Measurements from ENCODE around the gene KRTAP4-12.
"Not testable (repeated sequence)": the region's sequence is repeated elsewhere in the genome, so short reads cannot be mapped to it uniquely, and the experiment has no call there.

Gene KRTAP4-12

GRCh38 chr17:41123991-41124371 is at the start of gene KRTAP4-12:
KRTAP4-12 (minus strand) TSS chr17:41124182; CDS start chr17:41124122, 60 bp downstream.
- DNase-seq (ENCODE audit: low read depth) = not testable (repeated sequence)

DNA sequence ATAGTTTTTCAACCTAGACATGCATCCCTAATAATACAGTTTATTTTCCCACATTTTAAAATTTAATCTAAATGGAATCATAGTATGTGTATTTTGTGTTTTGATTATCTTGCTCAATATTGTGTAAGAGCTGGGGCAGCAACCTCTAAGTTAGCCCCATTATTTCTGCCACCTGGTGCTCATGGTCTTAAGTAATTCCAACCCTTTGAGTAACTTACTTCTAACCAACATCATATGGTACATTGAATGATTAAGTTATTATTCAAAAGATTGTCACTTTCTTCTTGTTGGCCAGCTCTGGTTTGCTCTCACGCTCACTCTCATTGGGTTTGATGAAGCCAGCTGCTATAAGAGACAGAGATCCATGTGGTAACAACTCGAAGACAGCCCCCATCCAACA is 47.9 kb upstream of the KRTAP4-12 start:
- no peak for DNase-seq (ENCODE audit: low read depth)

DNA sequence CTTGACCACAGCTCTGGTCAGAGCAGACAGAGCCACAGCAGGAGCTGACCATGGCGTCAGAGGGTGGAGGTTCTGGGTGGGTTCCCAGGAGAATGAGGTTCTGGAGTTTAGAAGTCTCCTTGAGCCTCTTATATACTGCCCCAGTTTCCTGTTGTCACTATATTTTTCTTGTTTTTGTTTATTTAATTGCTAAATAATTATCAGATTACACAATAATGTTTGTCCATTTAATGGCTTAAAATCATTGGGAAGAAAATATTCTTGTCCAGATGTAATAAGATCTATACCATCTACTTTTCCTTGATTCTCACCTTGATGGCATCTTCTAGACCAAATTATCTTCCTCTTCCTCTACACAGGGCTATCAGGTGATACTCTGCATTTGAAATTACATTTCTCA is 44.1 kb upstream of the KRTAP4-12 start, which contains the start of gene KRTAP4-3:
KRTAP4-3 (minus strand) TSS at position 101 of the 400 bp plus-strand sequence; CDS start at position 52, 49 bp downstream.
- DNase-seq (ENCODE audit: low read depth) = no peak

- no peak for DNase-seq (ENCODE audit: low read depth)
These were observed 43.6 kb upstream of the KRTAP4-12 start for GRCh38 chr17:41167561-41167960.

DNA sequence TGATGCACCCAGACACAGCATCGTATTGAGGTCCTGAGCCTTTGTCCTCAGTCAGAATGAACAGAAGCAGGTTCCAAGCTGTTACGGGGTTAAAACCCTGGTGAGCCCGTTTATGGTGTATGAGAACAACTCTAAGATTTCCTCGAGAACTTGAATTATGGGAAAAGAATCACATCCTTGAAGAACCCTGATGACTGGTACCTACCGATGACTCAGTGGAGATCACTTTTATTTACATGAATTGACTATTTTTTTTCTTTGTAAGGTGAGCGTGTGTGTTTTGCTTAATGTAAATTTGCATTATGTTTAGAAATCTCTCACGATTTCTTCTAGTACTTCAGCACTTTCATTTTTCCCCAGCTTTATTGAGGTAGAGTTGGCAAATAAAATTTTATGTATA is 39.8 kb upstream of the KRTAP4-12 start:
- DNase-seq (ENCODE audit: low read depth) = no peak

DNA sequence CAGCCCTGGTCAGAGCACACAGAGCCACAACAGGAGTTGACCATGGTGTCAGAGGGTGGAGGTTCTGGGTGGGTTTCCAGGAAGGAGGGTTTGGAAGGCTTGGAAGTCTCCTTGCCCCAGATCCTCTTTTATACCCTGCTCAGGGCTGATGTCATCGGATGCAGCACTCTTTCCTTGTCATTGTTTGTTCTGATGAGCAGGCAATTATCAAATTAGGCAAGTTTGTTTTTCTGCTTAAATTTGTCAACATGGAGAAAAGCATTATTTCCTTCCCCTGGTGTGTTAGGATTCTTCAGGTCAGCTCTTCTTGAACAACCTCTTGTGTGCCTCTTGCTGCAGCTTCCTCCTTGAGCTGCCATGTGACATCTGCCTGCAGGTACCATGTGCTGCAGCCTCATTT is 36.7 kb upstream of the KRTAP4-12 start, which contains the start of gene KRTAP4-4:
KRTAP4-4 (minus strand) TSS at position 101 of the 400 bp plus-strand sequence; CDS start at position 44, 57 bp downstream.
- no peak for DNase-seq (ENCODE audit: low read depth)

DNA sequence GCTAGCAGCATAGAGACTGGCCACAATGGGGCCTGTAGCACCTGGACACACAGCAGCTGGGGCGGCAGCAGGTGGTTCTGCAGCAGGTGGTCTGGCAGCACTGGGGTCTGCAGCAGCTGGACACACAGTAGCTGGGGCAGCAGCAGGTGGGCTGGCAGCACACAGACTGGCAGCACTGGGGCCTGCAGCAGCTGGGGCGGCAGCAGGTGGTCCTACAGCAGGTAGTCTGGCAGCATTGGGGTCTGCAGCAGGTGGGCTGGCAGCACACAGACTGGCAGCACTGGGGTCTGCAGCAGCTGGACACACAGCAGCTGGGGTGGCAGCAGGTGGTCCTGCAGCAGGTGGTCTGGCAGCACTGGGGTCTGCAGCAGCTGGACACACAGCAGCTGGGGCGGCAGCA is 36.2 kb upstream of the KRTAP4-12 start:
- not testable (repeated sequence) for DNase-seq (ENCODE audit: low read depth)

GRCh38 chr17:41153856-41154255 is 29.9 kb upstream of the KRTAP4-12 start:
- no peak for DNase-seq (ENCODE audit: low read depth)

DNA sequence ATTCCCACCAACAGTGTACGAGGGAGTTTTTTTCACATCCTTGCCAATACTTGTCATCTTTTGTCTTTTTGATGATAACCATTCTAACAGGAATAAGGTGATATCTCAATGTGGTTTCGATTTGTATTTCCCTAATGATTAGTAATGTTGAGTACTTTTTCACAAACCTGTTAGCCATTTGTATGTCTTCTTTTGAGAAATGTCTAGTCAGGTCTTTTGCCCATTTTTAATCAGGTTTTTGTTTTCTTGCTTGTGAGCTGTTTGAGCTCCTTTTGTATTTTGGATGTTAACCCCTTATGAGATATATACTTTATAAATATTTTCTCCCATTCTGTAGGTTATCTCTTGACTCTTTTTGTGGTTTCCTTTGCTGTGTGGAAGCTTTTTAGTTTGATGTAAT is 27.5 kb upstream of the KRTAP4-12 start:
- DNase-seq (ENCODE audit: low read depth) = no peak

GRCh38 chr17:41150026-41150425 is 26.0 kb upstream of the KRTAP4-12 start:
- DNase-seq (ENCODE audit: low read depth) = no peak

GRCh38 chr17:41149652-41149985 is 25.6 kb upstream of the KRTAP4-12 start, which contains the start of gene KRTAP4-5:
KRTAP4-5 (minus strand) TSS chr17:41149825; CDS start chr17:41149767, 58 bp downstream.
- no peak for DNase-seq (ENCODE audit: low read depth)

DNA sequence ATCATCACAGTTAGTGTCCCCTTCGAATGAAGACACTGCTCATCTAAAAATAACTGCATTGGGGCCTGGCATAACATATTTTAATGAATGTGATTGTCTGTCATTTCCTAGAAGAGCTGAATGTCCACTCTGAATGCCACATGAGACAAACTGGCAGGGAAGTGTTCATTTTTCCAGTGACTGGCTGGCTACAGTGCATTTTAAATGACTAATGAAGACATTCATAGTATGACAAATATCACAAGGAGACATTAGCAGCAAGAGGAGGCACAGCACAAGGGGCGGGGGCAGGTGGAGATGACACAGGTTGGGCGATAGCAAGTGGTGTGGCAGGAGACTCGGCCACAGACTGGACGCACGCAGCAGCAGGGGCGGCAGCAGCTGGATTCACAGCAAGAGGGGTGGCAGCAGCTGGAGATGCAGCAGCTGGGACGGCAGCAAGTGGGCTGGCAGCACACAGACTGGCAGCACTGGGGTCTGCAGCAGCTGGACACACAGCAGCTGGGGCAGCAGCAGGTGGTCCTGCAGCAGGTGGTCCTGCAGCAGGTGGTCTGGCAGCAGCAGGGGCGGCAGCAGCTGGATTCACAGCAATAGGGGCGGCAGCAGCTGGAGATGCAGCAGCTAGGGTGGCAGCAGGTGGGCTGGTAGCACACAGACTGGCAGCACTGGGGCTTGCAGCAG is 25.1 kb upstream of the KRTAP4-12 start:
- not testable (repeated sequence) for DNase-seq (ENCODE audit: low read depth)

GRCh38 chr17:41147531-41148204 is 23.7 kb upstream of the KRTAP4-12 start:
- DNase-seq (ENCODE audit: low read depth) = no peak

DNA sequence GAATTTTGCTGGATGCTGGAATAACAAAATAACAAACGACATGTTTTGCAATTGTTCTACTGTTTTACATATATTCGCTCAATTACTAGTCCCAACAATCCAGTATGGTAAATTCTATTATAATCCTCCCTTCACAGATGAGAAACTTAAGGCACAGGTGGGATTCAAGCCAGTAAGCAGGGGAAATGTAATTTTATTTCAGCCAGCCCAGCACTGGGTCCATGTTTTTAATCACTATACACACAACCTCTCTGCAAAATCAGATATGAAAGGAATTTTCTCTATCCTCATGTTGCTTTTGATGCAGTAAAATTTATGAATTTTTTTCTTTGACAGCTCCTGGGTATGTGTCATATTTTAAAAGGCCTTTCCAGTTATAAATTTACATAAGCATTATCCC is 21.3 kb upstream of the KRTAP4-12 start:
- DNase-seq (ENCODE audit: low read depth) = no peak

GRCh38 chr17:41144846-41145245 is 20.9 kb upstream of the KRTAP4-12 start:
- DNase-seq (ENCODE audit: low read depth) = no peak

DNA sequence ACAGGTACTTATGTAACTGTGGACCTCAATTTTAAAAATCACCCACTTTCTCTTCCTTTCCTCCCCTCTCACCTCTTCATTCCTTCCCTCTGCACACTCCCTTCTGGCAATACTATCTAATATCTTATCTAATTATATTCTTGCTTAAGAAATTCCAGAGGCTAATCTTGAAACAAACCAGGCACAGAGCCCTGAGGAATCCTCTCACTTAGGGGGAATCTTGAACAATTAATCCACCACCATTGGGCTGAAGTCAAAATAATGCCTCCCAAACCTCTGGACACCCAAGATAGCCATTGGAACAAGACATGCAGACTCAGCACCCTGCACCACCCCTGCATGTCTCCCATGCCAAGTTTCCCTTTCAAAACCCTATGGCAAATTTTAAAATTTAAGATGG is 17.4 kb upstream of the KRTAP4-12 start:
- no peak for DNase-seq (ENCODE audit: low read depth)

DNA sequence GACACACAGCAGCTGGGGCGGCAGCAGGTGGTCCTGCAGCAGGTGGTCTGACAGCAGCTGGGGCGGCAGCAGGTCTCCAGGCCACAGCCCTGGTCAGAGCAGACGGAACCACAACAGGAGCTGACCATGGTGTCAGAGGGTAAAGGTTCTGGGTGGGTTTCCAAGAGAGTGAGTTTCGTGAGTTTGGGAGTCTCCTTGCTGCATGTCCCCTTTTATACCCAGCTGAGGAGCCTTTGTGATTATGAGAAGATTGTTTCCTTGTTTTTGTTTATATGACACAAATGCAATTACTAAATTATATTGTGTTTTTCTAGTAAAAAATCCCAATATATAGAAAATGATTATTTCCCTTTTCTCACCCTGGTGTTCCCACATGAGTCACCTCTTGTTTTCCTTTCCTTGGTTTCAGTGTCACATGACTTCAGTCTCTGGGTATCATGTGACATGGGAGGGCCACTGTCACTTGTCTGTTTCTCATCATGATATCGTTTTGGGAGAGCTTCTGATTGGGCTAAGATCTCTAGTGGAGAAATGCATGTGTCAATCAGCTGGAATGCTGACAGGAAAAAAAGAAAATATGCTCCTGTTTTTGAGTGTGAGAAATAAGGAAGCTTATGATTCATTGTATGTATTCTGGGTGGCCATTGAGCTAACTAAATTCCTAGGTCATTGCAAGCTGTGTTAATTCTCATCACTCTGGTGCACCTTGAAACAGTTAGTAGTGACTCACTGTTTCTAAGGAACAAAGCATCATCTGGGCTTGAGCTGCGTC is 16.6 kb upstream of the KRTAP4-12 start, which contains the start of gene KRTAP4-6:
KRTAP4-6 (minus strand) TSS at position 185 of the 772 bp plus-strand sequence; CDS start at position 128, 57 bp downstream.
- DNase-seq (ENCODE audit: low read depth) = peak; percentile 49

- DNase-seq (ENCODE audit: low read depth) = not testable (repeated sequence)
These were observed 15.9 kb upstream of the KRTAP4-12 start for GRCh38 chr17:41139865-41140264.

DNA sequence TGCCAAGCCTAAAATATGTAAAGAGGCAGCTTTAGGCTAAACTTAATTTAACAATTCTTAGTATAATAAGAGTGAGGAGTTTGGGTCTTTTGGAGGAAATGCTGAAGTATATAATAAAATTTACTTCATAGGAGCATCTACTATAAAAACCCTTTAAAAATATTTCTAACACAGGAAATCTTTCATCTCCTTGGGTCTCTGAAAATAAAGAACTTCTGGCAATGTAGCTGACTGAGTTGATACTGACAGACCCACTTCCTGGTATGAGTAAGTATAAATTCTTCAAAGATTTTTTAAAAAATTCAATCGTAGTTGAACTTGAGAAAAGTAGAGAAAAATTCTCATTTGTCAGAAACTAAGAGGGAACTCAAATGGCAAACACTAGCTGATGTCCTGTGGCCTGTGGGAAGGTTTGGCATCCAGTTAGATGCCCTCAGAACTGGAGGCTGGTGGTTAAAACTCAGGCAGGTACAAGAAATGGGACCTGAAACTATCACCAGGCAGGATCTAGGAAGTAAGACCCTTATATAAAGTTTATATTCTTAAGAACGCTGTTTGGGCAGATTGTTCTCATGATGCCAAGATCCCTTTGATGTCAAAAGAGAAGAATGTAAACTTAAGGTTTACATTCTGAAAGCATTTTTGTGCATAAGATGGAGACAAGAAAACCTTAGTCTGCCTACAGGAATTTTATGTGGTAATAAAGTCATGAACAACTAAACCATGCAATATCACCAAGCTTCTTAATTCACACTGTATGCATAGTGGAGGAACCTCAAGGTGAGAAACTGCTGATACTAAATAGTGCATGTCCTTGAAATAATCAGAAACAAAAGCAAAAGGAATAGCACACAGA is 10.1 kb upstream of the KRTAP4-12 start:
- DNase-seq (ENCODE audit: low read depth) = no peak

DNA sequence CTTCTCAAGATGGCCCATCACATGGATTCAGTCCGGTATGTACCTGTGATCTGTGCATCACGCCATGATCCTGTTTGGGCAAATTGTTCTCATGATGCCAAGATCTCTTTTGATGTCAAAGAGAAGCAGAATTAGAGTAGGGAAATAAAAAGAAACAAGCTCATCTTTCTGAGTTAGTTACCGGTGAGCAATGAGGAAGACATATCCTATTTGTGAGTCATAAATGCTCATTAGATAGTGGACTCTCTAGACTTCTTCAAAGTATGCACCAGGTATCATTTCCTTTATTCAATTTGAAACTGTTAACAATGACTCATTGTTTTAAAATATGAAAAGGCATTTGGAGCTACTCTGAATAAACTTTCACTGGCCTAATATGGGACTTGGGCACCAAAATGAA is 8.0 kb upstream of the KRTAP4-12 start:
- DNase-seq (ENCODE audit: low read depth) = no peak

DNA sequence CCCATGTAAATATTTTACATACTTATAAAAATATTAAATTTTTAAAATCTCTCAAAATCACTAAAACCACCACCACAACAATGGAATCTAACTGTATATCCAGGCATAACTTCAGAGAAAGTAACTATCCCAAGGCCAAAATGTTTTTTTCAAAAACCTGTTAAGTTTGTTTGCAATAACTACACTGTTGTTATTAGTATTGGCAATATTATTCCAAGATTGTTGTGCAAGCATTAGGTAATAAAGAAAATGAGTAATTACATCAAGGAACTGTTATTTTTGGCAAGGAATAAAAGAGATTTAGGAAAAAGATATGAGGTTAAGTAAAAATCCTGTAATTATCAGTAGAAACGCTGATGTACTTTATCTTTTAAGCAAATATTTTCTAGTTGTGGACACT is 3.4 kb upstream of the KRTAP4-12 start:
- DNase-seq (ENCODE audit: low read depth) = no peak

DNA sequence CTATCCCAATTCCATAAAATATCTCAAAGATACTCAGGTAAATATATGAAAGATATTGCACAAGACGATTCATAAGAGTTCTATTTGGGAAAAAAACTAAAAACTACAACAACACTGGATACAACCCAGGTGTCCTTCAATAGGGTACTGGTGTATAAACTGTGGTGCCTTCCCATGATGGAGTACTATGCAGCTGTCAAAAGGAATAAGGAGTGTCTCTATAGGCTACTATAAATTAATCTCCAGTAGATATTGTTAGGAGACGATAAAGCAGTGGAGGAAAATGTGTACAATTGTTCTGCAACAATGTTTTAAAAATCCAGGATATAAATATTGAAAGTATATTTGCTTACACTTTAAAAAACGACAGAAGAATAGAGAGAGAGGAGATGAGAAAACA is 2.4 kb upstream of the KRTAP4-12 start:
- no peak for DNase-seq (ENCODE audit: low read depth)

Measured in stromal cell of bone marrow (primary cell).